Left ventricle myocardium inferior (tissue), 1 donor: ENCODE measurements around the gene ABCB7. TPM values are rescaled to one million over a fixed set of nuclear protein-coding genes. Genes with fewer than 3 reads are reported as not detected.
A peak's percentile ranks its signal among the peaks of the same experiment; 100 is the strongest.
"Not testable (repeated sequence)": the region's sequence is repeated elsewhere in the genome, so short reads cannot be mapped to it uniquely, and the experiment has no call there.

Experiments used
- DNase-seq: peaks from one replicate; pipeline ENCODE4 v3.0.0-alpha.2; 2020
- H3K27ac ChIP-seq: fragments of 200-600 bp; replicated peaks from 2 replicates; pipeline ENCODE4 v1.8.0; 2021
- H3K27me3 ChIP-seq: fragments of 200-600 bp; 2 replicates; pipeline ENCODE4 v1.8.0; 2021; ENCODE audit warnings: low read depth
- H3K36me3 ChIP-seq: fragments of 200-600 bp; 2 replicates; pipeline ENCODE4 v1.8.0; 2021
- H3K4me1 ChIP-seq: fragments of 200-600 bp; 2 replicates; pipeline ENCODE4 v1.8.0; 2021
- H3K4me3 ChIP-seq: fragments of 200-600 bp; 2 replicates; pipeline ENCODE4 v1.8.0; 2021; ENCODE audit warnings: mild to moderate bottlenecking, moderate library complexity
- H3K9me3 ChIP-seq: fragments of 200-600 bp; replicated peaks from 2 replicates; pipeline ENCODE4 v1.8.0; 2021
- intact Hi-C: fragments of 100-400 bp; cut with micrococcal nuclease; formaldehyde crosslinking; loops from one replicate; pipeline ENCODE4 v1.11.0; 2022
- total RNA-seq: library from RNA; stranded (reverse); fragmentation: NEBNext Ultra II Directional; extraction: Animal tissue kit (Norgen Biotek cat#: 25700); gene quantifications from one replicate; pipeline ENCODE4 v1.2.1, GENCODE V29; 2021
- TF ChIP-seq, protein P1 (sequence below): fragments of 200-600 bp; IDR thresholded peaks from 2 replicates; pipeline ENCODE4 v1.8.0; 2021; ENCODE audit warnings: antibody characterized with exemption, mild to moderate bottlenecking, borderline replicate concordance
- donor health status: DM: no; HTN: yes; CAD: no; lungs with severe emphysema.

The ABCB7 gene
- total RNA-seq, 1 donor from 2014 or later, result 37.2 TPM

DNA sequence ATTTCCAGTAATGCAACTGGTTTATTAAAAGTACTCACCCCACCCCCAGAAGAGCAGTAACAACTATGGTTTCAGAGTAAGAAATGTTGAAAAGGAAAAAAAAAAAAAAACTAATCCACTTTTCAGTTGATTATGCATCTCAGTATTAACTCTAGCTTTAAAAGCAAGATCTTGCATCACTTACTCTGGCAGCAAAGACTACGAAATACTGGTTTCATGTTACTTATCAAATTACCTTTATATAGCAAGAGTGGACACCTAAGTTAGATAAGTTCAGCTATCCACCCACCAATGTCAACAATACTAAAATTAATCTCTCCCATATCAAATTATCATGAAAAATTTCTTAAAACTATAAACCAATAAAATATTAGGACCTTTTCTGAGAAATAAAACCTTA is 105.0 kb downstream of the ABCB7 start:
- Histone ChIP-seq H3K4me1 (no peaks in the 10 kb centered on the region), H3K9me3 (no peaks in the 10 kb centered on the region), H3K27me3 (no peaks in the 10 kb centered on the region), H3K4me3 (no peak overlapping the region), H3K36me3 (peaks cover 5% of the 10 kb centered on the region), H3K27ac (no peak overlapping the region)
- DNase-seq, result no peak
- TF ChIP-seq, protein P1, sequence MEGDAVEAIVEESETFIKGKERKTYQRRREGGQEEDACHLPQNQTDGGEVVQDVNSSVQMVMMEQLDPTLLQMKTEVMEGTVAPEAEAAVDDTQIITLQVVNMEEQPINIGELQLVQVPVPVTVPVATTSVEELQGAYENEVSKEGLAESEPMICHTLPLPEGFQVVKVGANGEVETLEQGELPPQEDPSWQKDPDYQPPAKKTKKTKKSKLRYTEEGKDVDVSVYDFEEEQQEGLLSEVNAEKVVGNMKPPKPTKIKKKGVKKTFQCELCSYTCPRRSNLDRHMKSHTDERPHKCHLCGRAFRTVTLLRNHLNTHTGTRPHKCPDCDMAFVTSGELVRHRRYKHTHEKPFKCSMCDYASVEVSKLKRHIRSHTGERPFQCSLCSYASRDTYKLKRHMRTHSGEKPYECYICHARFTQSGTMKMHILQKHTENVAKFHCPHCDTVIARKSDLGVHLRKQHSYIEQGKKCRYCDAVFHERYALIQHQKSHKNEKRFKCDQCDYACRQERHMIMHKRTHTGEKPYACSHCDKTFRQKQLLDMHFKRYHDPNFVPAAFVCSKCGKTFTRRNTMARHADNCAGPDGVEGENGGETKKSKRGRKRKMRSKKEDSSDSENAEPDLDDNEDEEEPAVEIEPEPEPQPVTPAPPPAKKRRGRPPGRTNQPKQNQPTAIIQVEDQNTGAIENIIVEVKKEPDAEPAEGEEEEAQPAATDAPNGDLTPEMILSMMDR, result no peak
- intact Hi-C loops, result no loop called here

DNA sequence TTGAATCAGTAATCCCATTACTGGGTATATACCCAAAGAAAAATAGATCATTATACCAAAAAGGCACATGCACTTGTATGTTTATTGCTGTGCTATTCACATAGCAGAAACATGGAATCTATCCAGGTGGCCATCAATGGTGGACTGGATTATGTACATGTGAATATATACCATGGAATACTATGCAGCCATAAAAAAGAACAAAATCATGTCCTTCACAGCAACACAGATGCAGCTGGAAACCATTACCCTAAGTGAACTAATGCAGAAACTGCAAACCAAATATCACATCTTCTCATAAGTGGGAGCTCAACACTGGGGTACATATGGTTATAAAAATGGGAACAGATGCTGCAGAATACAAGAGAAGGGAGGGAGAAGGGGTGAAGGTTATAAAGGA is 110.7 kb downstream of the ABCB7 start:
- Histone ChIP-seq H3K4me3 (no peak overlapping the region), H3K36me3 (no peaks in the 10 kb centered on the region), H3K27ac (no peak overlapping the region), H3K4me1 (no peaks in the 10 kb centered on the region), H3K9me3 (peaks cover 20% of the 10 kb centered on the region), H3K27me3 (no peaks in the 10 kb centered on the region)
- intact Hi-C loops, result no loop called here
- no peak for DNase-seq
- TF ChIP-seq, protein P1, result no peak

DNA sequence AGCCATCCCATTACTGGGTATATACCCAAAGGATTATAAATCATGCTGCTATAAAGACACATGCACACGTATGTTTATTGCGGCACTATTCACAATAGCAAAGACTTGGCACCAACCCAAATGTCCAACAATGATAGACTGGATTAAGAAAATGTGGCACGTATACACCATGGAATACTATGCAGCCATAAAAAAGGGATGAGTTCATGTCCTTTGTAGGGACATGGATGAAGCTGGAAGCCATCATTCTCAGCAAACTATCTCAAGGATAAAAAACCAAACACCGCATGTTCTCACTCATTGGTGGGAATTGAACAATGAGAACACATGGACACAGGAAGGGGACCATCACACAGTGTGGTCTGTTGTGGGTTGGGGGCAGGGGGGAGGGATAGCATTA is 111.9 kb downstream of the ABCB7 start:
- H3K27me3 ChIP-seq, intact Hi-C loops, H3K4me1 ChIP-seq, H3K27ac ChIP-seq, H3K36me3 ChIP-seq, H3K4me3 ChIP-seq, DNase-seq: not testable (repeated sequence)
- H3K9me3 ChIP-seq, result peaks cover 20% of the 10 kb centered on the region

DNA sequence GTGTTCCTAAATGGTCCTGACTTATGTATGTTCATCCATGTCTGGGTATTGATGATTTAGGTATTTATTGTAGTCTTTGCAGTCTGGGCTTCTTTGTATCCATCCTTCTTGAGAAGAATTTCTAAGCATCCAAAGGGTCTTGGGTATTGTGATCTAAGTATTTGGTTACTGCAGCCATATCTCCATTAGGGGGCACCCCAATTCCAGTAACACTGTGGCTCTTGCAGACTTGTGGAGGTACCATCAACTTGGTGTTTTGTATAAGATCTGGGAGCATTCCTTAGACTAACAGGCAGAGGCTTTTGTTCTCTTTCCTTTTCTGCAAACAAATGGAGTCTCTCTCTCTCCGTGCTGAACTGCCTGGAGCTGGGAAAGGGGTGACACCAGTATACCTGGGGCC is 117.2 kb downstream of the ABCB7 start:
- TF ChIP-seq, protein P1, result peak; percentile 38
- Histone ChIP-seq H3K4me3 (no peak overlapping the region), H3K27ac (no peak overlapping the region), H3K36me3 (no peaks in the 10 kb centered on the region), H3K4me1 (no peaks in the 10 kb centered on the region), H3K9me3 (peaks cover 18% of the 10 kb centered on the region), H3K27me3 (no peaks in the 10 kb centered on the region)
- DNase-seq, result no peak
- intact Hi-C loops, result no loop called here

Other genes with a start within 250 kb of the ABCB7 start
- 0.19 TPM for gene NEXMIF, start 230.8 kb downstream of the ABCB7 start, total RNA-seq
- gene UPRT, start 117.8 kb upstream of the ABCB7 start, total RNA-seq, result 15.7 TPM